H1 (cell line): ENCODE measurements around the gene PRSS8.

Source experiments
- CHD2 ChIP-seq: IDR thresholded peaks from 2 replicates; pipeline ENCODE4 v1.6.1; 2012; ENCODE audit warnings: low read length, improper control_type of control experiment
- CTCF ChIP-seq, 3 experiments: IDR thresholded peaks; 1 replicate in 2 of 3; 2 replicates in 1 of 3; pipeline versions ENCODE4 v1.5.1 to v1.6.1; 2011; ENCODE audit warnings: low read length in 3 of 3, mild to moderate bottlenecking in 3 of 3, inconsistent platforms in 2 of 3, low read depth in 1 of 3, moderate library complexity in 1 of 3; ENCODE audit not compliant: insufficient read depth in 1 of 3; ENCODE audit errors: control extremely low read depth in 1 of 3
- HDAC2 ChIP-seq, 2 experiments: fragments of 300-600 bp in 1 of 2; sonication (generic) in 1 of 2; IDR thresholded peaks; 2 replicates each; pipeline ENCODE4 v1.6.1; 2011 to 2012; ENCODE audit warnings: low read depth in 2 of 2, low read length in 2 of 2, mild to moderate bottlenecking in 2 of 2, moderate library complexity in 2 of 2, borderline replicate concordance in 1 of 2, inconsistent platforms in 1 of 2
- JUN ChIP-seq: IDR thresholded peaks from 2 replicates; pipeline ENCODE4 v1.6.1; 2011; ENCODE audit warnings: low read depth, mild to moderate bottlenecking, improper control_type of control experiment, low read length
- NANOG ChIP-seq: IDR thresholded peaks from 2 replicates; pipeline ENCODE4 v1.6.1; 2011; ENCODE audit warnings: low read length, low read depth, mild to moderate bottlenecking, inconsistent platforms; ENCODE audit not compliant: insufficient read depth, poor library complexity, severe bottlenecking
- POLR2AphosphoS5 ChIP-seq: IDR thresholded peaks from 2 replicates; pipeline ENCODE4 v1.6.1; 2011; ENCODE audit warnings: low read depth, low read length
- RNF2 ChIP-seq: fragments of 200-900, 300-1000 bp; sonication (generic); IDR thresholded peaks from 2 replicates; pipeline ENCODE4 v1.7.1; 2016; ENCODE audit warnings: borderline replicate concordance, low read depth, mild to moderate bottlenecking, antibody characterized with exemption, low read length; ENCODE audit not compliant: poor library complexity, severe bottlenecking; ENCODE audit errors: missing control alignments

GRCh38 chr16:31127182-31127581 lies 8.3 kb downstream of the PRSS8 start:
- TF ChIP-seq HDAC2 (IDR thresholded peaks at IDR 0.05; ENCODE audit: borderline replicate concordance in 1 of 2, low read depth in 2 of 2, low read length in 2 of 2) (no peak), JUN (no peak), POLR2AphosphoS5 (no peak), CTCF (IDR thresholded peaks at IDR 0.05; ENCODE audit: control extremely low read depth in 1 of 3, insufficient read depth in 1 of 3, low read depth in 1 of 3, low read length in 3 of 3) (no peak), NANOG (no peak), CHD2 (no peak), RNF2 (no peak)
